GM21619 (cell line): ENCODE results near the gene SFMBT2.
A peak's percentile ranks its signal among the peaks of the same experiment; 100 is the strongest.

Experiments used
- ATAC-seq: cut with Tn5 transposase; IDR thresholded peaks from one replicate; pipeline ENCODE4 v1.9.1; 2021; ENCODE audit not compliant: unreplicated experiment

Gene SFMBT2

GRCh38 chr10:7370511-7370910 lies 40.3 kb downstream of the SFMBT2 start:
- ATAC-seq: no peak

- no peak for ATAC-seq
These were observed 45.6 kb downstream of the SFMBT2 start for GRCh38 chr10:7365027-7365745.

DNA sequence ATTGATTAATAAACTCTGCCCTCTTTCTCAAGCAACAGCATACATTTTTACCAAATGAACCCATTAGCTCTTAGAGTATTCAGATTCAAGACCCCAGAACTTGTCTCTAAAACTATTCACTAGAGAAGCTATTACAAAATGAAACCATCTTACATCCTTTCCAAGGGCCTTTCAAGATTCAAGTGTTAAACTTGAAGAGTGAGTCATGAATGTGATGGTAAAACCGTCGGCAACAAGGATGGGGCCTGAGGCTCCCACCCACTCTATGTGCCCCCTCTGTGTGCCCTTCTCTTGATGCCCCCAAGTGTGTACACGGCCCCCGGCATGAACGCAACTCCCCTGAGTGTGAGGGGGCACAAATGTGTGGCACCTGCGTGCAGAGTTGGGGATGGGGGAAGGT lies 46.4 kb downstream of the SFMBT2 start:
- ATAC-seq: no peak

DNA sequence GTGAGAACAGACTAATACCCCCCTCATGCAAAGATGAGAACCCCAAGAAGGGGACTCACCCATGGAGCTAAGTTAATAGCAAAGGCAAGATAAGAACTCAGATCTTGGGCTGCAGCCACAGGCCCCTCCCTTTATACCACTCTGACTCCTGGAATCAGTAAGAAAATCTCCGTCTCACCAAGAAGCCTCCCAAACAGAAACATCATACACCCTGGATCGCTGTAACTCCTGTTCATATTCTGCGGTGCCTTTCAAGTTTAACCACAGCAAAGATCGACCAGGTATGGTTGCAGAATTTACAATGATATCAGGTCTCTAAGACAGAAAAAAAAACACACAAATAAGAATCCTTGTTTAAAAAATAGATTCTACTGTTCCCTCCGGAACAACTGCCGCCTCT lies 47.1 kb downstream of the SFMBT2 start:
- no peak for ATAC-seq

GRCh38 chr10:7362471-7362870 lies 48.4 kb downstream of the SFMBT2 start:
- ATAC-seq: no peak

DNA sequence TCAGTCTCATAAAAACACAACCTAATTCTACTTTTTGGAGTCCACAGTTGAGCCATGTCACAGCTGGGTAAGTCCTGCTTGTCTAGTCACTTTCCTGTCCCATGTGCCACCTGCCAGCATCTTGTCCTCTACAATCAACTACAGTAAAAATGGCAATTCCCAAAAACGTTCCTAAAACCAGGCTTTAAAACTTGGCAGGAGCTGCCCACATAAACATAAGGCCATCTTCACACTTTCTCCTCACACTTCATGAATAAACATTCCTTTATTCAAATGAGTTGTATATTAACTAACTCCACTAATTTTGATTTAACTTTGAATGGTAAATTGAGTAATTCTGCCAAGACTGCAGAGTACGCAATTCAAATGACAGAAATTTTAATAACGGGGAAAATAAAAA lies 49.5 kb downstream of the SFMBT2 start:
- ATAC-seq: no peak

GRCh38 chr10:7359954-7360353 lies 50.9 kb downstream of the SFMBT2 start:
- ATAC-seq: no peak

DNA sequence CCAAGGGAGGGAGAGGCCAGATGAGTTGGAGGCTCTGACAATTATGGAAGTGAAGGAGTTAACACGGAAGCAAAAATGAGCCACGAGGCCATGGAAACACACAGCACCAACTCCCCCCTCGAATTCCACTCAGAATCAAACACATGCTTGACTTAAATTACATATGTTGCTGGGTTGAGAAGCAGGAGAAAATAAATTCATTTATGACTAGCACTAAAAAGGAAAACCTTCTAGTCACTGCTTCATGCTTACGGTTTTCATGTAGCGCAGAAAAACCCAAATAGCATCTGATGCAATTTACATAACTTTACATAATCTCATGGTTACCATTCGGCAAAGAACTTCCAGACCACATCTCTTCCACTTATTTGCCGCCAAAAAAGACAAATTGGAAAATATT lies 51.5 kb downstream of the SFMBT2 start:
- no peak for ATAC-seq

DNA sequence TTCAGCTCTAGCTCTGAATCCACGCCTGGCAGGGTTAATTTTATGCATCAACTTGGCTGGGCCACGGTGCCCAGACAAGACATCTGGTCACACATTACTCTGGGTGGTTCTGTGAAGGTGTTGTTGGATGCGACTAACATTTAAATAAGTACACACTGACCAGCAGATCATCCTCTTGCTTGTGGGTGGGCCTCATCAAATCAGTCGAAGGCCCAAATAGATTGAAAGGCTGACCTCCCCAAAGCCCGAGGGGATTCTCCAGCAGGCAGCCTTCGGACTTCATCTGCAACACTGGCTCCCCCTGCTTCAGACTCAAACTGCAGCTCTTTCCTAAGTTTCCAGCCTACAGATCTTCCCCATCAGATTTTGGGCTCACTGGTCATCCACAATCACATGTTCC lies 53.6 kb downstream of the SFMBT2 start:
- no peak for ATAC-seq

- no peak for ATAC-seq
These were observed 56.3 kb downstream of the SFMBT2 start for GRCh38 chr10:7354330-7355047.

- no peak for ATAC-seq
These were observed 58.9 kb downstream of the SFMBT2 start for GRCh38 chr10:7351894-7352293.

DNA sequence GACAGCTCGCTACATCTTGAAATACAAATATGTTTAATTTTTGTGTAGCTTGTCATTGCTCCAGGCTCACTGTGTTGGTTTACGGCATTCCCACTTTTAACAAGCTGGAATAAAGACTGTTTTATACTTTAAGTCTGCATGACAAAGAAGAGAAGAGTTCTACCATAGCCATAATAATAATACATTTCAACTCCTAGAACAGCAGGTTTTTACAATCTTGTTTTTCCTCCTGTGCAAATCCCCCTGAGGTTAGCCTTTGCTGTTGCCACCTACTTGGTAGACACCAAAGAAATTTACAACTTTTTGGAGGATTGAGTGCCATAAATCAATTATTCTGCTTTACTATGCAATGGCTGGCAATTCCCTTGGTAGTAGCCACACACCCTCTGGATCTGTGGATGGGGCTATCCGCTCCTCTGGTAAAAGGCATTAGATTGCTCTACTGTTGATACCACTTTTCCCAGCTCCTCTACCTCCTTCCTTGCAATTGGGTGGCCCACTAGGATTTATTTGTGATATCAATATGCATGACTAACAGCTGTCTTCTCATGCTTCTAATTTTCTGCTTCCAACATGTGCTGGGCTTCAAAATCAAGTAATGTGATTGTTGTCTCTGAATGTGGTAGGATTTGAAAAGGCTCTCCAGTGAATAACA lies 60.2 kb downstream of the SFMBT2 start:
- ATAC-seq: no peak

- ATAC-seq: no peak
These were observed 65.1 kb downstream of the SFMBT2 start for GRCh38 chr10:7345717-7346116.

GRCh38 chr10:7343040-7343439 lies 67.8 kb downstream of the SFMBT2 start:
- ATAC-seq: no peak

- ATAC-seq: no peak
These were observed 70.5 kb downstream of the SFMBT2 start for GRCh38 chr10:7340179-7340874.

GRCh38 chr10:7339510-7339909 lies 71.3 kb downstream of the SFMBT2 start:
- no peak for ATAC-seq

- ATAC-seq: no peak
These were observed 72.4 kb downstream of the SFMBT2 start for GRCh38 chr10:7338469-7338868.

DNA sequence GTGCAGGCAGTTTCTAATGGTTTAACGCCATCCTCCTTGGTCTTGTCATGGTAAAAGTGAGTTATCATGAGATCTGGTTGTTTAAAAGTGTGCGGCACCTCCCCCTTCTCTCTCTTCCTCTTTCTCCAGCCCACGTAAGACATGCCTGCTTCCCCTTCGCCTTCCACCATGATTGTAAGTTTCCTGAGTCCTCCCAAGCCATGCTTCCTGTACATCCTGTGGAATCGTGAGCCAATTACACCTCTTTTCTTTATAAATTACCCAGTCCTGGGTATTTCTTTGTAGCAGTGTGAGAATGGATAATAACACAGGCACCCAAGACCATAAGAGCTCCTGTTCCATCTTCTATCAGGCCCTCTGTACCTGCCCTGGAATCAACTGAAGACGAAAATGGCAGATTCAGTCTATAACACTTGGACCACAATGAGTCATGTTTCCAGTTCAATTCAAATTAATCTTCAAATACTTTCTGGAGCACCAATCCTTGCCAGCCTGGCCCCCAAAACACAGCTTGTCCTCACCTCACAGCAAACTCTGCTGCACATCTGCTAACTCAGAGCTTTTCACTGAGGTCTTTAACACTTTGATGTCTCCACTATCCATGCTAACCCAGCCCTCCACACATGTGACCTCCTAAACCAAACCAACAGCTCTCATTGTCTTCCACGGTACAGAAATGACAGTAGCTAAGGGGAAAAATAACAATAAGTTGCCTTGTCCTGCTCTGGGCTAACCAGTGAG lies 73.2 kb downstream of the SFMBT2 start:
- peak; percentile 76 for ATAC-seq

- ATAC-seq: no peak
These were observed 74.9 kb downstream of the SFMBT2 start for GRCh38 chr10:7335977-7336376.

DNA sequence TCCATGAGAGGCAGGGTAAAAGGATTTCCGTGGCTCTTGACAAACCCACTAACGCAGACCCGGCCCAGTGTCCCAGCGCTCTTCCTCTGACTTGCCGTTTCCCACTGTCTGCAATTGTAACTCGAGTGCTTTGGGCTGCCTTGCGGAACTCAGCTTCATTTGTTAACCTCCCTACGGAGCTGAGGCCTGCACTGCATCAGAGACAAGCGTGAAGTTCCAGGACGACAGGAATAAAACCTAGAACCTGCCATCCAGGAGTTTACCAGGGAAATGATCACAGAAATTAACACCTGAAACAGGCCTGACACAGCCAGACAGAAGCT lies 76.2 kb downstream of the SFMBT2 start:
- no peak for ATAC-seq
